GM10266 (cell line): ENCODE data around the gene LRRC4C.
A peak's percentile ranks its signal among the peaks of the same experiment; 100 is the strongest.

ENCODE experiments used
- DNase-seq: peaks from one replicate; pipeline ENCODE4 v3.0.0; 2012; ENCODE audit errors: extremely low spot score
- CTCF ChIP-seq: IDR thresholded peaks from 2 replicates; pipeline ENCODE4 v1.5.1; 2012; ENCODE audit warnings: mild to moderate bottlenecking, low read depth; ENCODE audit not compliant: control insufficient read depth, insufficient read depth; ENCODE audit errors: missing control alignments

LRRC4C gene

GRCh38 chr11:40746282-40746681, 713.2 kb downstream of the LRRC4C start:
- DNase-seq: no peak
- no peak for TF ChIP-seq CTCF

DNA sequence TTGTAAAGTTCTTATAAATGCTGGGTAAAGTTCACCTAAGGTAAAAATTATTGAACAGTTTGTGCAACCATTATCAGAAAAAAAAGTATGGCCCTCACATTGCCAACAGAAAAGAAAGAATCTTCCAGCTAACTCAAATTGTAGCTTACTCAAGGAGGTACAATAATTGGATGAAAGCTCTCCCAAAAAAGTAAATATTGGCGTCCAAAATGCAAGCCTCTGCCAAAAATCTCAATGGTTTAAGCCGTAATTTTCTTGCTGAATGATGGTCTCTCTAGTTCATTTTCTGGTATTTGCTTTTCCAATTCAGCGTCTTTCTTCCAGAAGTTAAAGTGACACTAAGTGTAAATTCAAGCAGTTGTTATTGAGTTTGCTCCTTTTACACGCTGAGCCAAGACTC, 727.3 kb downstream of the LRRC4C start:
- no peak for TF ChIP-seq CTCF
- DNase-seq: no peak

GRCh38 chr11:40722179-40722795, 737.2 kb downstream of the LRRC4C start:
- TF ChIP-seq CTCF: peak; percentile 50
- no peak for DNase-seq

DNA sequence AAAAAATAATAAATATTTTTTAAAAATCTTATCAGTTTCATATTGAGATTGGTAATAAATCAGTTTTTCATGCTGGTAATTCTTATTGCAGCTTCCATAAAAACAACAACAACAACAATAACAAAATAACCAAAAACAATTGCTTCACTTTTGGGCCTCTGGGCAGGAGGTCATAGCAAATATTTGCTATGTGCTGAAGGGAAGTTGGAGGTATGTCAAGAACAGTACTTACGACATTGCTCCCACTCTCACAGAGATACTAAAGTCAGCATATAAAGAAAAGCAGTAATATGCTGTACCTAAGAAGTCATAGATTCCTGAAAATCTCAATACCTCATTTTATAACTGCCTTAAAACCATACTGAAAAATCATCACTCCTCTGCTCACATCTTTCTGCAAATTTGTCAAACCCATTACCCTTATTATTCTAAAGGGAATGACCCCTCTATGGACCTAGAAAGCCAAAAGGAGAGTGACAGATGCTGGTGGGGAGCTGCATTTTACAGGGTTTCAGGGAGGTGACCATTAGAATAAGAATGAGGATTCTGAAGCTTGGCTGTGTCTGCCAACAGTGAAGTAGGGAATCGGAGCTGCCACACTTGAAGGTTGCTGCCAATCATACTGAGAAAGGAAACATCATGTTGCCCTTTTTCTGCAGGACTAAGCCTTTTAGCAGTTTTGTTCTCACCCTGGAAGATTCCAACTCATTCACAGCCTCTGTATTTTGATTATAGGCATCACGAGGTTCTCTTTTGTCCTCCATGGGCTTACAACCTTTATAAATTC, 742.9 kb downstream of the LRRC4C start:
- no peak for DNase-seq
- TF ChIP-seq CTCF: no peak

GRCh38 chr11:40713083-40713482, 746.4 kb downstream of the LRRC4C start:
- DNase-seq: no peak
- no peak for TF ChIP-seq CTCF

DNA sequence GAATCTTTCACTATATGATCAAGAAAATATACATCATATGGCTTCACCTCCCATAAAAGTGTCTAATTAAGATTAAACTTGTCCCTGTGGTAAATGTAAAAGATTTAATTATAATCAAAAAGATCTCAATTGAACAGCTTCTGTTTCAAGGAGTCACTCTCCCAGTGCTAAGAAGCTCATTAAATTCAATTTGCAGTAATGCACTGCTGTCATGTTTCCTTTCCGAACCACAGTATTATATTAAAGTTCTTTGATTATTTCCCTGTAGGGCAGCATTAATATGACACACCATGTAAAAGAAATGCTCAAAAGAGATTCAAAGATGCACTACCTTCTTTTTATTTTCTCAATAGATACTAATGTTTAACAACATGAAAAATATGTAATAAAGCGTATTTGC, 758.4 kb downstream of the LRRC4C start:
- no peak for TF ChIP-seq CTCF
- DNase-seq: no peak

DNA sequence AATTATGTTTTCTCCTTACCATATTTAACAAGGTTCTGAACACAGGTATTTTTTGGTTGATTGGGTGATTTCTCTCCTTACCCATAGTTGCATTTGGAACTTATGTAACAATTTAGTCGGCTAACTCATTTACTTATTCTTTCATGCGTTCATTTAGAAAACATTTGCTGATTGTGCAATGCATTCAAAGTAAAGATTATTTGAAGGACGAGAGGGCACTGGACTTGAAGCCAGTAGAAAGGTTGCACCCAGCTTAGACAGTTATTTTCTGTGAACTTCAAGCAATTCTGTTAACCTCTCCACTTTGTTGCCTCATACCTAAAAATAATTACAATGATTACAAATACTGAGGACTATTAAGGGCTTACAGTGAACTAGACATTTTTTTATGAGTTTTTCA, 769.6 kb downstream of the LRRC4C start:
- TF ChIP-seq CTCF: no peak
- no peak for DNase-seq
